ENCODE data around the gene CUEDC1. TPM values are rescaled to one million over a fixed set of nuclear protein-coding genes. Genes with fewer than 3 reads are reported as not detected.

CUEDC1 gene
- total RNA-seq, 4 donors from 2014 or later, result 20.2 to 27.3 (median 24.6) TPM

DNA sequence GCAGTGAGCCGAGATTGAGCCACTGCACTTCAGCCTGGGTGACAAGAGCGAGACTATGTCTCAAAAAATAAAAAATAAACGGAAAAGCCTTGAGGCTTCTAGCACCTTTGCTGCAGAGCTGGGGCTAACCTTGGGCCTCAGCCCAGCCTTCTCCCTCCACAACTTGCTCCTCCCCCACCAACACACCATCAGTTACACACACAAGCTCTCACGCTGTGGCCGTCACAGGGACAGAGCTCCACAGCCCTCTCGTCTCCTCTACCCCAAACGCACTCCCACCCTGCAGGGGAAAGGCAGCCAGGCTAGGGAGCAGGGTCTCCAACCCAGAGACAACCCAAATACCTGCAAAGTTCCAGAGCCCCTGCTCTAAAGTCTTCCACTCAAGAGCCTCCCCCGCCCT is 83.3 kb downstream of the CUEDC1 start:
- intact Hi-C loops (cut with DNase I; ENCODE audit: low total_unique reads), result no loop called here
- no peaks in the 10 kb centered on the region for H3K27me3 ChIP-seq
- WGBS, 2 donors (ENCODE audit: low coverage in 1 of 2), result 77 to 91% methylated on average over 4 to 8 of the region's 8 CpGs
- H3K27ac ChIP-seq, result no peak overlapping the region
- TF ChIP-seq POLR2A (IDR thresholded peaks at IDR 0.05) (no peak), EP300 (IDR thresholded peaks at IDR 0.05; ENCODE audit: low read depth) (no peak), POLR2AphosphoS5 (IDR thresholded peaks at IDR 0.05) (no peak)
- TF ChIP-seq, protein P1, sequence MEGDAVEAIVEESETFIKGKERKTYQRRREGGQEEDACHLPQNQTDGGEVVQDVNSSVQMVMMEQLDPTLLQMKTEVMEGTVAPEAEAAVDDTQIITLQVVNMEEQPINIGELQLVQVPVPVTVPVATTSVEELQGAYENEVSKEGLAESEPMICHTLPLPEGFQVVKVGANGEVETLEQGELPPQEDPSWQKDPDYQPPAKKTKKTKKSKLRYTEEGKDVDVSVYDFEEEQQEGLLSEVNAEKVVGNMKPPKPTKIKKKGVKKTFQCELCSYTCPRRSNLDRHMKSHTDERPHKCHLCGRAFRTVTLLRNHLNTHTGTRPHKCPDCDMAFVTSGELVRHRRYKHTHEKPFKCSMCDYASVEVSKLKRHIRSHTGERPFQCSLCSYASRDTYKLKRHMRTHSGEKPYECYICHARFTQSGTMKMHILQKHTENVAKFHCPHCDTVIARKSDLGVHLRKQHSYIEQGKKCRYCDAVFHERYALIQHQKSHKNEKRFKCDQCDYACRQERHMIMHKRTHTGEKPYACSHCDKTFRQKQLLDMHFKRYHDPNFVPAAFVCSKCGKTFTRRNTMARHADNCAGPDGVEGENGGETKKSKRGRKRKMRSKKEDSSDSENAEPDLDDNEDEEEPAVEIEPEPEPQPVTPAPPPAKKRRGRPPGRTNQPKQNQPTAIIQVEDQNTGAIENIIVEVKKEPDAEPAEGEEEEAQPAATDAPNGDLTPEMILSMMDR (IDR thresholded peaks at IDR 0.05), result no peak
- no peaks in the 10 kb centered on the region for H3K9me3 ChIP-seq
- H3K4me3 ChIP-seq, result no peak overlapping the region
- in situ Hi-C loops (cut with MboI; ENCODE audit: low pct_ligation_motif_present in 1 of 4, low pct_unique_long_range_greater_than_20kb in 1 of 4, low sequenced_read_pairs in 3 of 4), result loop anchor here in 2 of 4 donors (25.0 kb wide), 2 partner anchors 215 to 240 kb away; partner anchors contain the start of gene DYNLL2 (in 1 of the 2)
- DNase-seq, result no peak
- H3K36me3 ChIP-seq, result no peaks in the 10 kb centered on the region
- H3K4me1 ChIP-seq, result peaks cover 49 to 63% (median 56%) of the 10 kb centered on the region in 4 donors

DNA sequence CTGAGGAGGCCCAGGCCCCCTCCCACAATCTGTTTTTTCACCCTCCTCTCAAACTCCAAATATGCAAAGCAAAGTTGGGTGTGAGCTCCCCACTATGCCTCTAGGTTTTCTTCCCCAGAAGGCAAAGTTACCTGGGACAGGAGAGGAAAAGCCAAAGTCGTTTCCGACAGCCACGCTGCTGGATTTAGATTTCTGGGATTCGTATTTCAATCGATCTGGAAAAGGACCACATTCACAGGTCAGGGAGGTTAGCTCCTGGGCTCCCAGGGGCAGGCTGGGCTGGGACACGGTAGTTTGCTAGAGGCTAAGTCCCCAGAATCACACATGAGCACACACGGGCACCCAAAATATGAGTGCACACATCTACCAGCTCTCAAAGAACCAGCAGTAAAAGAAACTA is 84.1 kb downstream of the CUEDC1 start:
- intact Hi-C loops (cut with DNase I; ENCODE audit: low total_unique reads) (no loop called here), in situ Hi-C loops (cut with MboI; ENCODE audit: low pct_ligation_motif_present in 1 of 4, low pct_unique_long_range_greater_than_20kb in 1 of 4, low sequenced_read_pairs in 3 of 4) (loop anchor here in 2 of 4 donors (25.0 kb wide), 2 partner anchors 216 to 241 kb away; partner anchors contain the start of gene DYNLL2 (in 1 of the 2))
- Histone ChIP-seq H3K27ac (no peak overlapping the region), H3K4me3 (no peak overlapping the region), H3K9me3 (no peaks in the 10 kb centered on the region), H3K36me3 (no peaks in the 10 kb centered on the region), H3K27me3 (no peaks in the 10 kb centered on the region), H3K4me1 (peaks cover 49 to 63% (median 54%) of the 10 kb centered on the region in 4 donors)
- TF ChIP-seq, protein P1 (IDR thresholded peaks at IDR 0.05), result no peak
- TF ChIP-seq POLR2AphosphoS5 (IDR thresholded peaks at IDR 0.05) (no peak), EP300 (IDR thresholded peaks at IDR 0.05; ENCODE audit: low read depth) (no peak), POLR2A (IDR thresholded peaks at IDR 0.05) (no peak)
- 81 to 100% methylated on average over 4 to 7 of the region's 7 CpGs for WGBS, 2 donors (ENCODE audit: low coverage in 1 of 2)
- DNase-seq, result no peak

DNA sequence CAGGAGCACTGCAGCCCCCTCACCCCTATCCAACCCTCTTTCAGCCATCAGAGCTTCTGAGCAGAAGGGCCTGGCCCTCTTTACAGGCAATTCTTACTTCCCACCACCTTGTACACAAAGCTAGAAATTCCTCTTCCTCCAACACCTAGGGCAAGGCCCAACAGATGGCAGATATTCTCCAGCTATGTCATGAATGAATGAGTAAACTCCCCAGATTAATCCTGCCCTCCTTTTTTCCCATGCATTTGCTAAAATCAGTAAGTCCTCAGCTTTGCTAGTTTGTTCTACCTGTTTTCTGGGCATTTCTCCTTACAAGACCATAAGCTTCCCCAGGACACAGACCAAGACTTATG is 85.0 kb downstream of the CUEDC1 start:
- no peaks in the 10 kb centered on the region for H3K9me3 ChIP-seq
- H3K4me1 ChIP-seq, result peaks cover 41 to 56% (median 46%) of the 10 kb centered on the region in 4 donors
- TF ChIP-seq EP300 (IDR thresholded peaks at IDR 0.05; ENCODE audit: low read depth) (no peak), POLR2AphosphoS5 (IDR thresholded peaks at IDR 0.05) (no peak), POLR2A (IDR thresholded peaks at IDR 0.05) (no peak)
- TF ChIP-seq, protein P1 (IDR thresholded peaks at IDR 0.05), result no peak
- no peak overlapping the region for H3K4me3 ChIP-seq
- intact Hi-C loops (cut with DNase I; ENCODE audit: low total_unique reads), result no loop called here
- in situ Hi-C loops (cut with MboI; ENCODE audit: low pct_ligation_motif_present in 1 of 4, low pct_unique_long_range_greater_than_20kb in 1 of 4, low sequenced_read_pairs in 3 of 4), result loop anchor here in 2 of 4 donors (25.0 kb wide), 2 partner anchors 217 to 242 kb away; partner anchors contain the start of gene DYNLL2 (in 1 of the 2)
- no peak for DNase-seq
- no peaks in the 10 kb centered on the region for H3K27me3 ChIP-seq
- peak overlapping the region in 3 of 4 donors; percentile 78 to 92 (median 83) for H3K27ac ChIP-seq
- H3K36me3 ChIP-seq, result no peaks in the 10 kb centered on the region

DNA sequence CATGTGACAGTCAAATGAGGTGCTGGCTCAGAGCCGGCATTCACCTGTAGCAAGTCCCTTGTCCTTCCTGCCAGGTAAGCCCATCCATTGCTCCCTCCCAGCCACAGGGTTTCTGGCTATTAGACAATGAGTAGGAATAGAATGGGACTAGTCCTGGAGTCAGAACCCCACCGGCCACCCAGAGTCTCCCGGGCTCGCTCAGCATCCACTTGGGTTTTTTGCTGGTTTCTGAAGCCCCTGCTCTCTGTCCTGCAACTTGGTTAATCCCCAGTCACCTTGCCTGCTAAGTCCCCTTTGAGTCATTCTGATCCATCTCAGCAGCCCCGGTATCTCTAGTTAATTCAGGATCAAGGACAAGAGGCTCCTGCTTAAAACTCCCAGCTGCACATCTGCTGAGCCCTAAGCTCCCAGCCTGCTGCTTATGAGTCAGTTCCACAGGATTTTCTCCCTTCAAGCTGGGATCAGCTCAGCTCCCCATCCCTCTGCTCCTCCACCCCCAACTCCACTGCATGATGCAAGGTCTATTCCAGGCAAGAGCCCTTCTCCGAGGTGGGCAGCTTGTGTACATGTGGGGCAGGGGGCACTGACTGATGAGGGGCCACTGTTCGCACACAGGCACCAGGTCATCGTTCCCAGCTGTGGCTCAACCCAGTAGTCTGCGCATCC is 85.5 kb downstream of the CUEDC1 start:
- Histone ChIP-seq H3K27ac (peak overlapping the region; percentile 78 to 92 (median 84)), H3K9me3 (no peaks in the 10 kb centered on the region), H3K4me3 (no peak overlapping the region), H3K27me3 (no peaks in the 10 kb centered on the region), H3K36me3 (no peaks in the 10 kb centered on the region), H3K4me1 (peaks cover 36 to 51% (median 41%) of the 10 kb centered on the region in 4 donors)
- no peak for DNase-seq
- in situ Hi-C loops (cut with MboI; ENCODE audit: low pct_ligation_motif_present in 1 of 4, low pct_unique_long_range_greater_than_20kb in 1 of 4, low sequenced_read_pairs in 3 of 4), result loop anchor here in 2 of 4 donors (25.0 kb wide), 2 partner anchors 218 to 243 kb away; partner anchors contain the start of gene DYNLL2 (in 1 of the 2)
- WGBS, 2 donors (ENCODE audit: low coverage in 1 of 2), result 91 to 100% methylated on average over 1 to 9 of the region's 9 CpGs
- intact Hi-C loops (cut with DNase I; ENCODE audit: low total_unique reads), result no loop called here
- TF ChIP-seq POLR2A (IDR thresholded peaks at IDR 0.05), result no peak

Data from transverse colon (tissue), 4 donors.